PC-9 (cell line): ENCODE measurements around the gene NMNAT2. TPM values are rescaled to one million over a fixed set of nuclear protein-coding genes. Genes with fewer than 3 reads are reported as not detected.

Experiments
- BruUV-seq: library from RNA; stranded (reverse); fragments of 400-500 nt; replicated peaks from 2 replicates; lab custom pipeline; 2021; lab: Mats Ljungman, UMichigan
- CTCF ChIA-PET: fragments of 300-600 bp; sonication (Branson Sonifier 250); formaldehyde crosslinking; loops from one replicate; lab custom pipeline; 2022; ENCODE audit warnings: antibody characterized with exemption; lab: Charles Lee
- POLR2A ChIA-PET: fragments of 300-600 bp; sonication (Branson Sonifier 250); formaldehyde crosslinking; loops from one replicate; lab custom pipeline; 2022; ENCODE audit warnings: antibody characterized with exemption; ENCODE audit not compliant: unreplicated experiment; lab: Charles Lee
- DNase-seq, 2 experiments: peaks; one replicate each; pipeline versions ENCODE4 v3.0.0 to v3.0.0-alpha.2; 2015 to 2022; ENCODE audit warnings: mixed read lengths in 1 of 2
- H2AFZ ChIP-seq: fragments of 200-600 bp; sonication (generic); 2 replicates; pipeline ENCODE4 v1.8.1; 2017; ENCODE audit warnings: antibody characterized with exemption
- H3F3A ChIP-seq: fragments of 200-600 bp; sonication (generic); 2 replicates; pipeline ENCODE4 v1.8.1; 2017; ENCODE audit warnings: antibody characterized with exemption, mild to moderate bottlenecking, low read depth; ENCODE audit not compliant: insufficient read depth
- H3K27ac ChIP-seq: fragments of 200-600 bp; sonication (generic); 2 replicates; pipeline ENCODE4 v1.6.1; 2016; ENCODE audit warnings: mixed run types
- H3K27me3 ChIP-seq: fragments of 200-600 bp; sonication (generic); 2 replicates; pipeline ENCODE4 v1.6.1; 2016; ENCODE audit warnings: low read depth, mixed run types; ENCODE audit not compliant: insufficient read depth
- H3K36me3 ChIP-seq: fragments of 200-600 bp; sonication (generic); 2 replicates; pipeline ENCODE4 v1.6.1; 2016; ENCODE audit warnings: low read depth, mixed run types
- H3K4me1 ChIP-seq: fragments of 200-600 bp; sonication (generic); replicated peaks from 2 replicates; pipeline ENCODE4 v1.6.1; 2016; ENCODE audit warnings: mixed run types; ENCODE audit not compliant: insufficient read depth
- H3K4me2 ChIP-seq: fragments of 200-600 bp; sonication (generic); 2 replicates; pipeline ENCODE4 v1.6.1; 2017; ENCODE audit warnings: mixed run types
- H3K4me3 ChIP-seq: fragments of 200-600 bp; sonication (generic); 2 replicates; pipeline ENCODE4 v1.6.1; 2016; ENCODE audit warnings: mixed run types
- H3K79me2 ChIP-seq: fragments of 200-600 bp; sonication (generic); 2 replicates; pipeline ENCODE4 v1.6.1; 2017; ENCODE audit warnings: low read depth, mixed run types
- H3K9me2 ChIP-seq: fragments of 200-600 bp; sonication (generic); 2 replicates; pipeline ENCODE4 v1.8.1; 2017; ENCODE audit warnings: mild to moderate bottlenecking; ENCODE audit not compliant: insufficient read depth
- H3K9me3 ChIP-seq: fragments of 200-600 bp; sonication (generic); 2 replicates; pipeline ENCODE4 v1.8.1; 2016; ENCODE audit warnings: low read depth; ENCODE audit not compliant: insufficient read depth
- H4K20me1 ChIP-seq: fragments of 200-600 bp; sonication (generic); 2 replicates; pipeline ENCODE4 v1.8.1; 2017; ENCODE audit not compliant: insufficient read depth
- EZH2 ChIP-seq: fragments of 200-600 bp; sonication (generic); IDR thresholded peaks from 2 replicates; pipeline ENCODE4 v1.8.0; 2017; ENCODE audit warnings: antibody characterized with exemption, low read depth
- intact Hi-C: fragments of 100-400 bp; cut with micrococcal nuclease; formaldehyde crosslinking; loops from one replicate; pipeline ENCODE4 v1.10.0; 2022; ENCODE audit not compliant: unreplicated experiment
- total RNA-seq: library from RNA; stranded (reverse); gene quantifications from 2 replicates; pipeline ENCODE4 v1.2.3, GENCODE V29; 2021
- TF ChIP-seq, protein P1 (sequence below): fragments of 200-600 bp; sonication (generic); conservative IDR thresholded peaks from 2 replicates; pipeline ENCODE4 v1.6.1; 2017; ENCODE audit warnings: mixed run types, antibody characterized with exemption, mild to moderate bottlenecking, moderate library complexity

NMNAT2 gene
- total RNA-seq, 1 experiment from 2014 or later: 29.2 TPM

GRCh38 chr1:183423541-183423940 is 5.4 kb upstream of the NMNAT2 start:
- H3K4me1 ChIP-seq: 0 out of 2 replicates have a peak, but pooled peaks cover 16% of the 10 kb centered on the region
- CTCF ChIA-PET: no interaction called here

GRCh38 chr1:183419399-183419798 is 1.2 kb upstream of the NMNAT2 start:
- Histone ChIP-seq H3K4me2 (no peak overlapping the region), H3K9me2 (no peaks in the 10 kb centered on the region), H3K36me3 (no peaks in the 10 kb centered on the region), H3K4me1 (peaks cover 27% of the 10 kb centered on the region), H3K27ac (no peak overlapping the region), H4K20me1 (no peaks in the 10 kb centered on the region), H3K9me3 (no peaks in the 10 kb centered on the region), H2AFZ (no peak overlapping the region), H3K27me3 (no peaks in the 10 kb centered on the region), H3K4me3 (no peak overlapping the region), H3F3A (0 out of 2 replicates have a peak, but pooled peaks cover 2% of the 10 kb centered on the region), H3K79me2 (peaks cover 32% of the 10 kb centered on the region)
- no TSS peak for BruUV-seq
- CTCF ChIA-PET: no interaction called here
- TF ChIP-seq, protein P1, sequence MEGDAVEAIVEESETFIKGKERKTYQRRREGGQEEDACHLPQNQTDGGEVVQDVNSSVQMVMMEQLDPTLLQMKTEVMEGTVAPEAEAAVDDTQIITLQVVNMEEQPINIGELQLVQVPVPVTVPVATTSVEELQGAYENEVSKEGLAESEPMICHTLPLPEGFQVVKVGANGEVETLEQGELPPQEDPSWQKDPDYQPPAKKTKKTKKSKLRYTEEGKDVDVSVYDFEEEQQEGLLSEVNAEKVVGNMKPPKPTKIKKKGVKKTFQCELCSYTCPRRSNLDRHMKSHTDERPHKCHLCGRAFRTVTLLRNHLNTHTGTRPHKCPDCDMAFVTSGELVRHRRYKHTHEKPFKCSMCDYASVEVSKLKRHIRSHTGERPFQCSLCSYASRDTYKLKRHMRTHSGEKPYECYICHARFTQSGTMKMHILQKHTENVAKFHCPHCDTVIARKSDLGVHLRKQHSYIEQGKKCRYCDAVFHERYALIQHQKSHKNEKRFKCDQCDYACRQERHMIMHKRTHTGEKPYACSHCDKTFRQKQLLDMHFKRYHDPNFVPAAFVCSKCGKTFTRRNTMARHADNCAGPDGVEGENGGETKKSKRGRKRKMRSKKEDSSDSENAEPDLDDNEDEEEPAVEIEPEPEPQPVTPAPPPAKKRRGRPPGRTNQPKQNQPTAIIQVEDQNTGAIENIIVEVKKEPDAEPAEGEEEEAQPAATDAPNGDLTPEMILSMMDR: no peak
- no peak for TF ChIP-seq EZH2
- POLR2A ChIA-PET: no interaction called here
- no peak for DNase-seq
- intact Hi-C loops: no loop called here

More at GRCh38 chr1:183423541-183423940, 5.4 kb upstream of the NMNAT2 start:
- Histone ChIP-seq H3K27me3 (no peaks in the 10 kb centered on the region), H3K4me2 (no peak overlapping the region), H3K4me3 (no peak overlapping the region), H3F3A (0 out of 2 replicates have a peak, but pooled peaks cover 3% of the 10 kb centered on the region), H4K20me1 (no peaks in the 10 kb centered on the region), H3K9me3 (no peaks in the 10 kb centered on the region), H2AFZ (no peak overlapping the region), H3K27ac (no peak overlapping the region), H3K36me3 (no peaks in the 10 kb centered on the region), H3K79me2 (no peaks in the 10 kb centered on the region), H3K9me2 (no peaks in the 10 kb centered on the region)
- no peak for TF ChIP-seq EZH2
- TF ChIP-seq, protein P1: no peak
- DNase-seq: no peak
- intact Hi-C loops: no loop called here
- no TSS peak for BruUV-seq
- POLR2A ChIA-PET: no interaction called here

DNA sequence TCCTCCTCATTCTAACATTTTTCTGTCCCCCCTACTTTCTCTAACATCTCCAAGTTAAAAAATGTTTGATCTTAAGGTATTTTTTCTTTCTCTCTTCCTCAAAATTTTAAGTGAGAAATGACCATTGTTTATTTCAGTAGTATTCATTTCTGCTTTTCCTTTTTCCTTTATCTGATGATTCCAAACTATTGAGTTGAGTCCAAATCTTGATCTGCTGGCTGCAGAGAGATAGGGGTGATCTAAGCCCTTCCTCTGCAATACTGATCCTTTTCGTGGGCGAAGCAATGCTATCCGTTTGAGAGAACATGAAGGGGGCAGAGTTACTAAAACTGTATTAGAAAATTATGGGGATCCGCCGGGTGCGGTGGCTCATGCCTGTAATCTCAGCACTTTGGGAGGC is 516 bp upstream of the NMNAT2 start:
- H2AFZ ChIP-seq: peak overlapping the region; percentile 76
- H3F3A ChIP-seq: no peaks in the 10 kb centered on the region
- H3K4me2 ChIP-seq: peak overlapping the region; percentile 79
- peak overlapping the region; percentile 43 for H3K27ac ChIP-seq
- H3K36me3 ChIP-seq: no peaks in the 10 kb centered on the region
- H3K27me3 ChIP-seq: no peaks in the 10 kb centered on the region
- no peaks in the 10 kb centered on the region for H3K9me2 ChIP-seq
- CTCF ChIA-PET: interaction anchor here (0.6 kb wide), 1 partner anchor 54 kb away, joined by 4 read pairs; the partner anchor contains the start of gene SMG7
- peaks cover 32% of the 10 kb centered on the region for H3K79me2 ChIP-seq
- no peak for DNase-seq
- peaks cover 28% of the 10 kb centered on the region for H3K4me1 ChIP-seq
- intact Hi-C loops: no loop called here
- POLR2A ChIA-PET: interaction anchor here (0.7 kb wide), 1 partner anchor 463 kb away, joined by 10 read pairs; no protein-coding TSS in a partner anchor
- H3K9me3 ChIP-seq: no peaks in the 10 kb centered on the region
- TF ChIP-seq, protein P1: no peak
- TF ChIP-seq EZH2: no peak
- BruUV-seq: no TSS peak
- peak overlapping the region; percentile 83 for H3K4me3 ChIP-seq
- H4K20me1 ChIP-seq: no peaks in the 10 kb centered on the region
